ENCODE data around the gene C19orf12.

C19orf12 gene

DNA sequence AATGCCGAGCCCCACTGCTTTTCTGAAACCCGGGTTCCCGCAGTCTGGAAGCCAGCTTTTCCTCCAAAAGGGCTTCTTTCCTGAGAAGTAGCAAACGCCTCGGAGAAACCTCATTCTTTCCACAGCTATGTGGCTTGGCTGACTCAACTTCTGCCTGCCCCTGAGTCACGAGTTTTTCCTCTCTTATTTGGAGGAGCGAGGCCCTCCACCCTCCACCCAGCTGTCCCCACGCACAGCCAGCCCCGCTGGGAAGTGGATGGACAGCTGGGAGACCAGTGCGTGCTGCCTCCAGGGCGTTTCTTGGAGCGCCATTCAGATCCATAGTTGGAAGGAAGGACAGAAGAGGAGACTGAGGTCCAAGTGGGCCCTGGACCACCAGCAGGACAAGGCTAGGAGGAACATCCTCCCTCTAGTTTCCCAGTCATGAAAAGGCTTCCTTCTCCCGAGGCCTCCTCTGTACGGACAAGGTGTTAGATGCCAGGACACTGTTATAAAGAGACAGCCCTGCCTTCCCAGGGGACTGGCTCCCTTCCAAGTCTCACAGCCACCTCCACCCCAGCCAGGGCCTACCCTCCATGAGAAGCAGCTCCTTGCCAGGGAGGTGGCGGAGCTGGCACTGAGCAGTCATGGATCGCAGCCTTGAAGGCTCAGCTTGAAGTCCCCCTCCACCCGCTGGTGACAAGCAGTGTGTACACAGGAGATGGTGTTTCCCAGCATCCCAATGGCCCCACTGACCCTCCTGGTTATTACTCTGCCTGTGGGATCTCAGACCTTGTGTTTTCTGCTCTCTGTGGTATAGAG lies 52.3 kb downstream of the C19orf12 start:
- DNase-seq (ENCODE audit: low read depth), result peak; percentile 93
- peak overlapping the region; percentile 43 for H3K4me3 ChIP-seq (replicated peaks; ENCODE audit: low read depth, low read length)
- TF ChIP-seq, protein P1, sequence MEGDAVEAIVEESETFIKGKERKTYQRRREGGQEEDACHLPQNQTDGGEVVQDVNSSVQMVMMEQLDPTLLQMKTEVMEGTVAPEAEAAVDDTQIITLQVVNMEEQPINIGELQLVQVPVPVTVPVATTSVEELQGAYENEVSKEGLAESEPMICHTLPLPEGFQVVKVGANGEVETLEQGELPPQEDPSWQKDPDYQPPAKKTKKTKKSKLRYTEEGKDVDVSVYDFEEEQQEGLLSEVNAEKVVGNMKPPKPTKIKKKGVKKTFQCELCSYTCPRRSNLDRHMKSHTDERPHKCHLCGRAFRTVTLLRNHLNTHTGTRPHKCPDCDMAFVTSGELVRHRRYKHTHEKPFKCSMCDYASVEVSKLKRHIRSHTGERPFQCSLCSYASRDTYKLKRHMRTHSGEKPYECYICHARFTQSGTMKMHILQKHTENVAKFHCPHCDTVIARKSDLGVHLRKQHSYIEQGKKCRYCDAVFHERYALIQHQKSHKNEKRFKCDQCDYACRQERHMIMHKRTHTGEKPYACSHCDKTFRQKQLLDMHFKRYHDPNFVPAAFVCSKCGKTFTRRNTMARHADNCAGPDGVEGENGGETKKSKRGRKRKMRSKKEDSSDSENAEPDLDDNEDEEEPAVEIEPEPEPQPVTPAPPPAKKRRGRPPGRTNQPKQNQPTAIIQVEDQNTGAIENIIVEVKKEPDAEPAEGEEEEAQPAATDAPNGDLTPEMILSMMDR (IDR thresholded peaks at IDR 0.05; ENCODE audit: low read length, missing control alignments), result no peak

GRCh38 chr19:29662278-29662603 lies 52.8 kb downstream of the C19orf12 start:
- no peak for DNase-seq (ENCODE audit: low read depth)
- TF ChIP-seq, protein P1 (IDR thresholded peaks at IDR 0.05; ENCODE audit: low read length, missing control alignments), result no peak
- H3K4me3 ChIP-seq (replicated peaks; ENCODE audit: low read depth, low read length), result peak overlapping the region; percentile 43

DNA sequence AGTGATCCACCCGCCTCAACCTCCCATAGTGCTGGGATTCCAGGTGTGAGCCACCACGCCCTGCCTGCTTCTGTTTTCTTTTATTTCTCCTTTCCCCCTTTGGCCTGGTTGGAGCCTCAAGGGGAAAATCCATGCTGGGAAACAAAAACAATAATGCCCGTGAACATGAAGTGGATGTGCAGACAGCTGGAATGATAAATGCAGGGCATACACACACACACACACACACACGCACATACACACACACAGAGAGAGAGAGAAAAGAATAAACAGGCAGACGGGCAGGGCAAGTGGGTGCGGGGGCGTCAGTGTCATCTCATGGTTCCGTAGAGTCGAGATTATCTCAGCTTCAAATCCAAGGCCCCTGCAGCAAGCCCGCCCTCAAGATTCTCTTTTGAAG lies 54.2 kb downstream of the C19orf12 start:
- no peak overlapping the region for H3K4me3 ChIP-seq (replicated peaks; ENCODE audit: low read depth, low read length)
- TF ChIP-seq, protein P1 (IDR thresholded peaks at IDR 0.05; ENCODE audit: low read length, missing control alignments), result no peak
- DNase-seq (ENCODE audit: low read depth), result no peak

DNA sequence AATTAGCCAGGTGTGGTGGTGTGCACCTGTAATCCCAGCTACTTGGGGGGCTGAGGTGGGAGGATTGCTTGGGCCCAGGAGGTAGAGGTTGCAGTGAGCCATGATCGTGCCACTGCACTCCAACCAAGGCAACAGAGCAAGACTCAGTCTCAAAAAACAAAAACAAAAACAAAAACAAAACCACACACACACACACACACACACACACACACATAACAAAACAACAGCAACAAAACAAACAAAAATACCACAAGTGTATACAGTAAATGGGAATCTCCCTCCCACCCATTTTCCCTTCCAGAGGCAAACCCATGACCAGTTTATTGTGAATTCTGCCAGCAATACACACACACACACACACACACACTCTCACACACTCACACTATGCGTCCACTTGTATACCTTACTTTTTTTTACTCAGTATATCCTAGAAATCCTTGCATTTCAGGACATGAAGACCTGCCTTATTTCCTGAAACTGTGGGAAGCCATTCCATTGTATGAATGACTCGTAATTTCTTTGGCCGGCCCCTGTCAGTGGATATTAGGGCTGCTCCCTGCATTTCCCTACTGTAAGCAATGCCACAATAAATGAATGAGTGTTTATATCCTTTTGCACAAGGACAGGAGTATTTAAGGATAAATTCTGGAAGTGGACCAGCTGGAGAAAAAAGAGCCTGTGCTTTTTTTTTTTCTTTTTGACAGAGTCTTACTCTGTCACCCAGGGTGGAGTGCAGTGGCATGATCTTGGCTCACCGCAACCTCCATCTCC lies 56.7 kb downstream of the C19orf12 start:
- no peak for DNase-seq (ENCODE audit: low read depth)
- TF ChIP-seq, protein P1 (IDR thresholded peaks at IDR 0.05; ENCODE audit: low read length, missing control alignments), result no peak
- H3K4me3 ChIP-seq (replicated peaks; ENCODE audit: low read depth, low read length), result no peak overlapping the region

DNA sequence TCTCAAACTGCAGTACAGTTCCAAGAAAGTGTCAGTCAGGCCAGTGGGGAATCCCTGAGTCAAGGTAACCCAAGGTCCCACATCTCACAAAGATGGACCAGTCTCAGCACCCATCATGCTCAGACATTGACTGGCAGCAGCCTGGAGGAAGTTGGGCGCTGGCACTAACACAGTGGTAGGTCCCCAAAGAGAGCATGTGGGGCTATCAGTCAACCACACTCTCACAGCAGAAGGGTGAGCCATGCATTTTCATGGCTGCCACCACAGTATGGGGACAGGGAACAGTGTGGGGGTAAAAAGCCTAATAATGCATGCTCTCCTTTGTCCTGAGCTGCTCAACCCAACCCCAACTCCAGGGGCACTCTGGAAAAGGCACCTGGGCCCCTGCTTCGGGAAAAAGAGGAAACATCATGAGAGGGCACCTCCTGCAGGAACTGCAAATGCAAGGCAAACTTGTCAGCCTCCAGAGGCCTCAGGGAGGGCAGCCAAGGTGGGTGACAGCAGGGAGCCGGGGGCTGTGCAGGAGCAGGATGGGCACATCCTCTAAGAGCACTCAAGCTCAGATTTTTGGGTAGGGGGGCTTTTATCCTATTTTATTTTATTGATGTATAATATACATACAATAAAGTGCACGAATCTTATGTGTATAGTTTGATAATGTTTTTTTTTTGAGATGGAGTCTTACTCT lies 59.3 kb downstream of the C19orf12 start:
- TF ChIP-seq, protein P1 (IDR thresholded peaks at IDR 0.05; ENCODE audit: low read length, missing control alignments), result no peak
- H3K4me3 ChIP-seq (replicated peaks; ENCODE audit: low read depth, low read length), result no peak overlapping the region

DNA sequence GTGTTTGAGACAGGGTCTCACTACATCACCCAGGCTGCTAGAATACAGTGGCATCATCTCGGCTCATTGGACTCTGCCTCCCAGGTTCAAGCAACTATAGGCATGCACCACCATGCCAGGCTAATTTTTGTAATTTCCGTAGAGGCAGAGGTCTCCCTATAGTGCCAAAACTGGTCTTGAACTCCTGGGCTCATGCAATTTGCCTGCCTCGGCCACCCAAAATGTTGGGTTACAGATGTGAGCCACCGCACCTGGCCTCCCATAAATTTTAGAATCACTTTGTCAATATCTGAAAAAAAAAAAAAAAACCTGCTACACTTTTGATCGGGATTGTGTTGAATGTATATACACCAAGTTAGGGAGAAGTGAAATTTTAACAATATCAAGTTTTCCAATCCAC lies 61.7 kb downstream of the C19orf12 start:
- DNase-seq (ENCODE audit: low read depth), result no peak
- TF ChIP-seq, protein P1 (IDR thresholded peaks at IDR 0.05; ENCODE audit: low read length, missing control alignments), result no peak
- H3K4me3 ChIP-seq (replicated peaks; ENCODE audit: low read depth, low read length), result no peak overlapping the region

More for the DNA sequence above, 59.3 kb downstream of the C19orf12 start:
- no peak for DNase-seq (ENCODE audit: low read depth)
